Lower leg skin (tissue), 3 donors: Measurements from ENCODE around the gene PML.
"Not testable (repeated sequence)": the region's sequence is repeated elsewhere in the genome, so short reads cannot be mapped to it uniquely, and the experiment has no call there.

Experiments
- POLR2A ChIP-seq, 2 donors: fragments of 450-650 bp; IDR thresholded peaks; one replicate each; pipeline ENCODE4 v1.6.1; 2016 to 2017; ENCODE audit warnings: antibody characterized with exemption in 2 of 2, mild to moderate bottlenecking in 1 of 2, moderate library complexity in 1 of 2
- TF ChIP-seq, protein P1 (sequence below), 3 donors: fragments of 450-650 bp; IDR thresholded peaks; one replicate each; pipeline ENCODE4 v1.5.1; 2016; ENCODE audit warnings: antibody characterized with exemption in 3 of 3, mild to moderate bottlenecking in 3 of 3, moderate library complexity in 2 of 3

DNA sequence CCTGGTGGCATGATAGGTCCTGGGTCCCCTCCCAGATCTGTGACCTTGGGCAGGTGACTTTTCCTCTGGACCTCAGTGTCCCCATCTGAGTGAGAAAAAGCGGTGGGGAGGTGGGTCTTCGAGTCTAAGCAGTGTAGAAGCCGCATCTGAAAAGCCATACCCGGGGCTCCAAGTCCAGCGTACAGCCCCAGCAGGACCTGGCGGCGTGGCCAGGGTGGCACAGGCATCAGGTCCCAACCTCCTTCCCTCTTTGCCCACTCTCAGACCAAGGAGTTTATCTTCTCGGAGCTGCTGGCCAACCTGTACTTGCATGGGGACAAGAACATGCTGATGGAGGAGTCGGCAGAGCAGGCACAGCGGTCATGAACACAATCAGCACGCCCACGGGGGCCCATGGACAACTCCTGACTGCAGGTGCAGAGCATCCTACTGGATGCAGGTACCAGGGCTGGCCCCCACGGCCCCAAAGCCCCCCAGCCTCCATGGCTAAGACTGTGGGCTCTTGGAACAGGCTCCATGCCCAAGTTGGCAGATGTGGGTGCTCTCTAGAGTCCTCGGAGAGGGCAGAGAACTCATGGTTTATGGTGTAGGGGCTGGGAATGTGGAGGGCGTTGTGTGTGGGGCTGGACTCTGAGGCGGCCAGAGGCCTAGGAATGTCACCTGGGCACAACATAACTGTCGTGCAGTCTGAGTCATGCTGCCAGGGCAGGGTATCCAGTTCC, 69.1 kb downstream of the PML start:
- TF ChIP-seq, protein P1, sequence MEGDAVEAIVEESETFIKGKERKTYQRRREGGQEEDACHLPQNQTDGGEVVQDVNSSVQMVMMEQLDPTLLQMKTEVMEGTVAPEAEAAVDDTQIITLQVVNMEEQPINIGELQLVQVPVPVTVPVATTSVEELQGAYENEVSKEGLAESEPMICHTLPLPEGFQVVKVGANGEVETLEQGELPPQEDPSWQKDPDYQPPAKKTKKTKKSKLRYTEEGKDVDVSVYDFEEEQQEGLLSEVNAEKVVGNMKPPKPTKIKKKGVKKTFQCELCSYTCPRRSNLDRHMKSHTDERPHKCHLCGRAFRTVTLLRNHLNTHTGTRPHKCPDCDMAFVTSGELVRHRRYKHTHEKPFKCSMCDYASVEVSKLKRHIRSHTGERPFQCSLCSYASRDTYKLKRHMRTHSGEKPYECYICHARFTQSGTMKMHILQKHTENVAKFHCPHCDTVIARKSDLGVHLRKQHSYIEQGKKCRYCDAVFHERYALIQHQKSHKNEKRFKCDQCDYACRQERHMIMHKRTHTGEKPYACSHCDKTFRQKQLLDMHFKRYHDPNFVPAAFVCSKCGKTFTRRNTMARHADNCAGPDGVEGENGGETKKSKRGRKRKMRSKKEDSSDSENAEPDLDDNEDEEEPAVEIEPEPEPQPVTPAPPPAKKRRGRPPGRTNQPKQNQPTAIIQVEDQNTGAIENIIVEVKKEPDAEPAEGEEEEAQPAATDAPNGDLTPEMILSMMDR (IDR thresholded peaks at IDR 0.05) = not testable (repeated sequence)
- not testable (repeated sequence) for TF ChIP-seq POLR2A (IDR thresholded peaks at IDR 0.05)
